22Rv1 (cell line): ENCODE results near the gene DIP2C.

Experiments
- ZFX ChIP-seq: fragments of 450-650 bp; IDR thresholded peaks from 2 replicates; pipeline ENCODE4 v1.6.1; 2017; ENCODE audit warnings: antibody characterized with exemption, borderline replicate concordance
- TF ChIP-seq, protein P1 (sequence below): fragments of 450-650 bp; IDR thresholded peaks from 2 replicates; pipeline ENCODE4 v1.5.1; 2017; ENCODE audit warnings: mild to moderate bottlenecking

DNA sequence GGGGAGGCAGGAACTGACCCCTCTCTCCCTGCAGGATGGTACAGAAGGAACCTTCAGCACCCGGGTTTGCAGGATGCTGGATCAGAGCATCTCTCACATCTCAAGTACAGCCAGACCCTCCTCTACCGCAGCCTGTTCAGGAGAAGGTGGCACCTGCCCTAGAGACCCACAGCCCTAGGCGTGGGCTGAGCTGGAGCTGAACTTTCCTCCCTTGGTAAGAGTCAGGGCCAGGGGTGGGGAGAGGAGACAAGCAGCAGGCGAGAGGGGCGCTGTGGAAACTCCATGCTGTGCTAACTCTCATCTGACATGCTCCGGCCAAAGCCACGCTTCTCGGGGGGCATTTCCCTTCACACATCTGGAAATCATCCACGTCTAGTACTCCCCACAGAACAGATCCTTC lies 154.4 kb downstream of the DIP2C start:
- TF ChIP-seq, protein P1, sequence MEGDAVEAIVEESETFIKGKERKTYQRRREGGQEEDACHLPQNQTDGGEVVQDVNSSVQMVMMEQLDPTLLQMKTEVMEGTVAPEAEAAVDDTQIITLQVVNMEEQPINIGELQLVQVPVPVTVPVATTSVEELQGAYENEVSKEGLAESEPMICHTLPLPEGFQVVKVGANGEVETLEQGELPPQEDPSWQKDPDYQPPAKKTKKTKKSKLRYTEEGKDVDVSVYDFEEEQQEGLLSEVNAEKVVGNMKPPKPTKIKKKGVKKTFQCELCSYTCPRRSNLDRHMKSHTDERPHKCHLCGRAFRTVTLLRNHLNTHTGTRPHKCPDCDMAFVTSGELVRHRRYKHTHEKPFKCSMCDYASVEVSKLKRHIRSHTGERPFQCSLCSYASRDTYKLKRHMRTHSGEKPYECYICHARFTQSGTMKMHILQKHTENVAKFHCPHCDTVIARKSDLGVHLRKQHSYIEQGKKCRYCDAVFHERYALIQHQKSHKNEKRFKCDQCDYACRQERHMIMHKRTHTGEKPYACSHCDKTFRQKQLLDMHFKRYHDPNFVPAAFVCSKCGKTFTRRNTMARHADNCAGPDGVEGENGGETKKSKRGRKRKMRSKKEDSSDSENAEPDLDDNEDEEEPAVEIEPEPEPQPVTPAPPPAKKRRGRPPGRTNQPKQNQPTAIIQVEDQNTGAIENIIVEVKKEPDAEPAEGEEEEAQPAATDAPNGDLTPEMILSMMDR, result no peak
- TF ChIP-seq ZFX, result no peak
